NCI-H345 (cell line): ENCODE data around the gene CD200.

ENCODE experiments used
- DNase-seq: peaks from one replicate; lab custom pipeline; 2025; lab: John Stamatoyannopoulos, UW

CD200 gene

DNA sequence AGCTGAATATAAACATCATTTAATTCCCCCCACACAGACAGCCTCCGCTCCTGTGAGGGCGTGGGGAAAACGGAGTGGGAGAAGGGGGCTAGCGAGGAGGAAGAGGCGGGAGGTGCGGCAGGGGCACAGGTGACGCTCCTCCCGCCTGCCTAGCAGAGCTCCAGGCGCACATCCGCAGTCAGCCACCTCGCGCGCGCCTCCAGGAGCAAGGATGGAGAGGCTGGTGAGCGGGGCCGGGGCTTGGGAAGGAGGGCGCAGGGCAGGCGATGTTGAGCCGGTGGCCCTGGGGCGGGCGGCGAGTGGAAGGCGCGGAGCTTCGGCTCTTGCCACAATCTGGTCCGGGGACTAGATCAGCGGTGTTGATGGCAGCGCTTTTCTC lies at the start of gene CD200:
Gene CD200 (plus strand): TSS at position 155 of the 379 bp plus-strand sequence. CDS start 57 bp downstream, at position 212.
- DNase-seq = peak; percentile 58

- DNase-seq = no peak
Observed at GRCh38 chr3:112289011-112289410, 43.9 kb upstream of the CD200 start.

- peak; percentile 30 for DNase-seq
Observed at GRCh38 chr3:112293368-112294321, 39.3 kb upstream of the CD200 start, which contains the start of gene SLC9C1. Gene SLC9C1 (minus strand): TSS chr3:112294216. CDS start chr3:112286791, 7,425 bp downstream.

GRCh38 chr3:112297714-112298113 lies 35.2 kb upstream of the CD200 start:
- no peak for DNase-seq

- DNase-seq = no peak
Observed at GRCh38 chr3:112298781-112299180, 34.2 kb upstream of the CD200 start.

DNA sequence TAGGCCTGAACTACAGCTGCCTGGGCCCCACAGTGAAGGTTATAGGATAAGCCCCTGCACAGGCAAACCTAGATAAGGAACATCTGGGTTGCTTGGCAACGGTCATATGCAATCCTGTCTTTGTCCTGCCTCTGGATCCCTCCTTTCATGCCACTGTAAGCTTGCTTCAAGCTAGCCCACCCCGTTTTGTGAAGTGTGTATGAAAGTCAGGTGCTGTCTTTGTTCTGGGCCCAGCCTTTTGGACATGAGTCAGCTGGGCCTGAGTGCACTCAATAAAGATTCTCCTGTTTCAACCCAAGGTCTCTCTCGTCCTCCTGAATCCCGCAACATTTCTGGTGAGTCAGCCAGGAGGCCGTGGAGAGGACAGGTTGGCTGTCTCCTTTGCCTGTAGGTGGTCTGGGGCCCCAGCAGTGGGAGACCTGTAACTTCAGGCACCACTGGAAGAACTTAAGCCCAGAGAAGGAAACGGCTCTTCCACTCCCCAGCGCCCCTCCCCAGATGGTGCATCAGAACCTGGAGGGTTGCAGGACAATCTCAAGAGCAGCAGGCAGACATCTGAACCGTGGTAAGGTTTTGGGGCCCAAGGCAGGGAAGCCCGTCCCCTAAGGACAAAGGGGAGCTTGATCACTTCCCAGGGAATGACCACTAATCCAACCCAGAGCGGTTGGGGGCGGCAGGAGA lies 30.7 kb upstream of the CD200 start:
- DNase-seq = no peak

DNA sequence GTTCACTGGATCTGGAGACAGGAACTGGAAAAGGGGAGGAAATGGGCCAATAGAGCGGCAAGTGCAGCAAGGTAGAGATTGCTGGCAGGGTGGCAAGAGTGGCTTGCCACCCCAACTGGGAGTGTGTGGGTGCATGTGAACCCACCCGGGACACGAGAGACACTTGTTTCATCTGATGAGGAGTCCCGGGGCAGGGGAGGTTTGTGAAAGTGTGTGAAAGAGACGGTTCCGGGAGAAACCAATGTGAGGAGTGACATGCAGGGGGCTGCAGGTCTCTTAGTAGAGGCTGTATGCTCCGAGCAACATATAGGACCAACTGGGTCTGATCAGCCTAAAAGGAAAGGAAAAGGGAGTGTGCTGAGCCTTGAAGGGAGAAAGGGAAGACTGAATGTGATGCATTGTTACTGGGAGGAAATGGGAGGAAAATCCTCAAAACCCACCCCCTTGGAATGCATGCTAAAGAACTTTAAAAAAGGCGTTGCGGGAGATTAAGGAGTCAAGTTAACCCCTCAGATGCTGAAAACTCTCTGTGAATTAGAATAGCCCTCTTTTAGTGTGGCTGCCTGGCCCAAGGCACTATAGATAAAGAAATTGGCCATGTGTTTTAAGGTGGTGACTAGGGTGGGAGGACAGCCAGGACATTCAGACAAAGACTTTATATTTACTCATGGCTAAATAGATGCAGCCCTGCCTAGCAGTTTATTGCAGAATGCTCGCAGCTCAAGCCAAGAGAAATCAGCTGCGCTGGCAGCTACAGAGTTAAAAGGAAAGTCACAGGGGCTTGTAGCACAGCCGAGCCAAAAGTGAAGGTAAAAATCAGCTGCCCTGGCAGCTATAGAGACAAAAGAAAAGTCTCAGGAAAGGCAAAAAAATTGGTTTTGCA lies 29.8 kb upstream of the CD200 start:
- DNase-seq = no peak

GRCh38 chr3:112303764-112304325 lies 29.1 kb upstream of the CD200 start:
- DNase-seq = no peak

DNA sequence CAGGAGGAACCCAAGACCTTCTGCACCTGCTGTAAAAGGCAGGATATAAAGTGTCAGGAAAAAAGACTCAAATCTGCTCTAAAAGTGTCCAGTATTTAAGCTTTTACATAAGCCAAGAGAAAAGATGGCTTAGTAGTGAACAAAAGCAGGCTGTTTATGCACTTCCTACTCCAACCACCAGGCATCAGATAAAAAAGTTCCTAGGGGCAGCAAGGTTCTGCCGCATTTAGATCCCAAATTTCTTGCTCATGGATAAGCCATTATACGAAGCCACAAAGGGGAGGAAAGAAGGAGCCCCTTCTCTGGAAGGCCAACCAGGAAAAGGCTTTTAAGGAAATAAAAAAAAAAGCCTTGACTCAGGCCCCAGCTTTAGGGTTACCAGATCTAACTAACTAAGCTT lies 28.3 kb upstream of the CD200 start:
- DNase-seq = no peak

- no peak for DNase-seq
Observed at GRCh38 chr3:112306825-112307224, 26.1 kb upstream of the CD200 start.

- DNase-seq = no peak
Observed at GRCh38 chr3:112307557-112307956, 25.4 kb upstream of the CD200 start.

GRCh38 chr3:112308151-112308911 lies 24.6 kb upstream of the CD200 start:
- peak; percentile 60 for DNase-seq

DNA sequence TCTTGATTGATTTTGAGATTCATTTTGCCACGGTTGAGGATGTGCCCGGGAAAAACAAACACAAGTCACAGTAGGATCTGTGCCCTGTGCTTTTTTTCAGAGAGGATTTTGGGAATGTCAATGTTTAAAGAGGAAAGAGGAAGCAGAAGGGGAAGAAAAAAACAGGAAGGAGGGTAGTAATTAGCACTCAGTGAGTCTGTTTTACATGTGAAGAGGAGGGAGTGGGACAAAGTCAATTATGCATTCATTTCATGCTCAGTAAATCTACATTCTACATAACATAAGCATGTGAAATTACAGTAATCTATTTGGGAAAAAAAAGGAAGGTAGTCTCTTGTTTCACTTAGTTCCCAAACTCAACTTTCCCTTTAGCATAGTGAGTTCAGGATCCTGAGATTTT lies 18.3 kb upstream of the CD200 start:
- DNase-seq = no peak

DNA sequence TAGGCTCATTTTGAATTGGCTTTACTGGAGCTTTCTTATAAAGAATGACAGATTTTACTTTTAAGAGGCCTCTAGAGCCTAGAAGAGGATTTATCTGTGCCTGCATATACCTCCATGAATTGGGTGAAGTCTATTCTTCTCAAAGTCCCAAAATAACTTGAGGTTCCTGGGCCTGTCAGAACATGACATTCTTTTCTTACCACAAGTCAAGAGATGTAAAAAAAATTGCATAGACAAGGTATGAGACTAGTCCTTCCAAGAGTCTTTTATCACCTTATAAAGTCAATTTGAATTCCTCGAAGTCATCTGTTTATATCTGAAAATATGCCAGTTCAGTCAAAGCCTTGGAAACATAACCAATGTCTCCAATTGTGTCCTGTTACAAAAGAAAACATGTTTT lies 17.2 kb upstream of the CD200 start:
- no peak for DNase-seq

GRCh38 chr3:112319516-112320276 lies 13.3 kb upstream of the CD200 start:
- DNase-seq = no peak

GRCh38 chr3:112320691-112321090 lies 12.3 kb upstream of the CD200 start:
- no peak for DNase-seq

GRCh38 chr3:112321867-112322652 lies 10.9 kb upstream of the CD200 start:
- no peak for DNase-seq

DNA sequence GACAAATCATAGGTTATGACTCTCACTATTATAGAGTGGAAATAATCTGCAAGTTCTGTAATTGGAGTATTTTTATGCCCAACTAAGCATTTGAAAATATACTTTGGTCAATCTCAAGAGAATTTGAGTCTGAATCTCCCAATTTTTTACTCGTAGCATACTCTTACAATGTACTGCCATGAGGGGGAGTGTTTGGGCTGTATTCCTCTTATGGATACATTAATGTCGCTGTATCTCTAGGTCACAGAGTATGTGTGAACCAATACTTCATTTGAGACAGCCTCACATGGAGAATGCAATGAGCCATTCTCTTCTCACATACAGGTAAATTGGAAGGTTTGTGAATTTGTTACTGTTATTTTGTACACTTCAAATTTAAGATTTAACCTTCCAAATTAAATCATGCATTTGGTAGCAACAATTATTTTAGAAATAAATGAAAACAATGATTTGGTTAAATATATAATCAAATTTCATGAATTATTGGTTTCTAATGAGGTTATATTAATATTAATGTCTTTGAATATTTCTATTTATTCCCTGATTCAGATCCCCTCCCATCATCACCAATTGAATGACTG lies 5.5 kb upstream of the CD200 start:
- DNase-seq = peak; percentile 38

DNA sequence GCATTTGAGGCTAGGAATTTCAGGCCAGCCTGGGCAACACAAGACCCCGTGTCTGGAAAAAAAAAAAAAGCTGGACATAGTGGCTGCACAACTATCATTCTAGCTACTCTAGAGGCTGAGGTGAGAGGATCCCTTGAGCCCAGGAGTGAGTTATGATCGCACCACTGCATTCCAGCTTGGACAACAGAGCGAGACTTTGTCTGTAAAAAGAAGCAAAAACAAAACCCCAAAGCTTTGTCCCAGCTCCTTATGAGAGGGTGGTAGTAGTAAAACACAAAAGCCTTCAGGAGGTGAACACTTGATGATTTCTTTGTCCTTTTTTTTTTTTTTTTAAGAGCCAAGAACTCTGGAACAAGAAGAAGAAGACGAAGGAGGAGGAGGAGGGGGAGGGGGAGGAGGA lies 1.1 kb upstream of the CD200 start:
- DNase-seq = no peak
